ENCODE results near the gene SEC22A. TPM values are rescaled to one million over a fixed set of nuclear protein-coding genes. Genes with fewer than 3 reads are reported as not detected.

Gene SEC22A
- polyA plus RNA-seq, 1 of the 3 experiments (the other 2 are of a cell fraction): 13.0 TPM

DNA sequence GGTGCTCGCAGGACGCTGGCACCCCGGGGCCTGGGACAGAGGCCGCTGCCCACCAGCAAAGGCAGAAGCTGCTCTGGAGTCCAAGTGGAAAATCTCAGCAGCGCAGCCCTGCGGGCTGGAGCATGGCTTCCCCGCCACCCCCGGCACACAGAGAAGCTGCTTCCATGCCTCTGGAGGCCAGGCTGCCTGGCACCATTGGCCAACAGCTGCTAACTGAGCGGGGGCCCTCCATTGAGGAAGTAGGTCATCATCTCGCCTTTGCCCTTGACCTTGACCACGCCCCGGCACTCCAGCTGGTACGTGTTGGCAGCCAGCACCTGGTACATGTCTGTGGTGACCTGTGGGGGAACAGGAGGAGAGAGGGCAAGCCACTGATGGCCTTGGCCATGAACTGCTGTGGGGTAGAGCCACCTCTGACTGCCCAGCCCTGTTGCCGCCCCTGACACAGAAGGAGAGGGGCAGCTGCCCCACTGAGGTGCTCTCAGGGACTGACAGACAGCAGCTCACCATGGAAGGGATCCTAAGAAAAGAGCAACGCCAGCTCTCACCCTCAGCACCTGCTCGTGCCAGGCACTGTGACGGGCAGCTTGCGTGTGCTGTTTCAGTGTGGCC is 82.8 kb downstream of the SEC22A start:
- Histone ChIP-seq H3K4me3 (ENCODE audit: low read depth in 2 of 2, low read length in 1 of 2) (no peak overlapping the region), H3K9me2 (no peaks in the 10 kb centered on the region), H2AFZ (ENCODE audit: low read depth) (no peak overlapping the region), H3K36me3 (replicated peaks in 1 of 2; ENCODE audit: control insufficient read depth in 1 of 2, insufficient read depth in 2 of 2, low read length in 1 of 2) (no peaks in the 10 kb centered on the region), H4K20me1 (ENCODE audit: insufficient read depth) (peaks cover 7% of the 10 kb centered on the region; the same call in 1 of the 2 replicates), H3K4me2 (no peak overlapping the region), H3K27me3 (ENCODE audit: insufficient read depth) (no peaks in the 10 kb centered on the region), H3F3A (replicated peaks; ENCODE audit: insufficient read depth) (no peaks in the 10 kb centered on the region), H3K27ac (ENCODE audit: low read depth in 2 of 2, low read length in 1 of 2) (no peak overlapping the region), H3K4me1 (ENCODE audit: control insufficient read depth in 1 of 2, insufficient read depth in 2 of 2, low read depth in 1 of 2, low read length in 1 of 2) (no peaks in the 10 kb centered on the region; a peak in 1 of 4 replicates), H3K79me2 (ENCODE audit: insufficient read depth) (no peaks in the 10 kb centered on the region), H3K9ac (no peak overlapping the region), H3K9me3 (no peaks in the 10 kb centered on the region)
- ChIA-PET POLR2A (no interaction called here), CTCF (interaction anchor here (1.1 to 1.7 kb wide), 4 partner anchors 25 to 284 kb away, joined by 3 to 4 read pairs (median 3); no protein-coding TSS in a partner anchor)
- TF ChIP-seq FOXM1 (IDR thresholded peaks at IDR 0.05; ENCODE audit: low read depth) (no peak), MEF2A (IDR thresholded peaks at IDR 0.05; ENCODE audit: borderline replicate concordance, low read depth) (no peak), NRF1 (IDR thresholded peaks at IDR 0.05; ENCODE audit: low read depth, low read length) (no peak), FOSL2 (IDR thresholded peaks at IDR 0.05; ENCODE audit: borderline replicate concordance, low read depth) (no peak), CHD2 (IDR thresholded peaks at IDR 0.05; ENCODE audit: low read length, partially characterized antibody) (no peak), SMC3 (IDR thresholded peaks at IDR 0.05; ENCODE audit: low read depth, low read length) (no peak), RCOR1 (IDR thresholded peaks at IDR 0.05; ENCODE audit: low read length) (no peak), EZH2phosphoT487 (IDR thresholded peaks at IDR 0.05; ENCODE audit: borderline replicate concordance, low read depth) (no peak), NFIC (IDR thresholded peaks at IDR 0.05; ENCODE audit: borderline replicate concordance) (no peak), ELF1 (IDR thresholded peaks at IDR 0.05) (no peak), MXI1 (IDR thresholded peaks at IDR 0.05; ENCODE audit: low read depth, low read length) (no peak), RAD21 (IDR thresholded peaks at IDR 0.05; ENCODE audit: low read length) (no peak), TAF1 (IDR thresholded peaks at IDR 0.05; ENCODE audit: borderline replicate concordance, low read depth, low read length) (no peak), YY1 (IDR thresholded peaks at IDR 0.05; ENCODE audit: low read depth) (no peak)
- TF ChIP-seq, protein P1, sequence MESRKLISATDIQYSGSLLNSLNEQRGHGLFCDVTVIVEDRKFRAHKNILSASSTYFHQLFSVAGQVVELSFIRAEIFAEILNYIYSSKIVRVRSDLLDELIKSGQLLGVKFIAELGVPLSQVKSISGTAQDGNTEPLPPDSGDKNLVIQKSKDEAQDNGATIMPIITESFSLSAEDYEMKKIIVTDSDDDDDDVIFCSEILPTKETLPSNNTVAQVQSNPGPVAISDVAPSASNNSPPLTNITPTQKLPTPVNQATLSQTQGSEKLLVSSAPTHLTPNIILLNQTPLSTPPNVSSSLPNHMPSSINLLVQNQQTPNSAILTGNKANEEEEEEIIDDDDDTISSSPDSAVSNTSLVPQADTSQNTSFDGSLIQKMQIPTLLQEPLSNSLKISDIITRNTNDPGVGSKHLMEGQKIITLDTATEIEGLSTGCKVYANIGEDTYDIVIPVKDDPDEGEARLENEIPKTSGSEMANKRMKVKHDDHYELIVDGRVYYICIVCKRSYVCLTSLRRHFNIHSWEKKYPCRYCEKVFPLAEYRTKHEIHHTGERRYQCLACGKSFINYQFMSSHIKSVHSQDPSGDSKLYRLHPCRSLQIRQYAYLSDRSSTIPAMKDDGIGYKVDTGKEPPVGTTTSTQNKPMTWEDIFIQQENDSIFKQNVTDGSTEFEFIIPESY (IDR thresholded peaks at IDR 0.05; ENCODE audit: borderline replicate concordance, low read depth): no peak
- TF ChIP-seq, protein P2, sequence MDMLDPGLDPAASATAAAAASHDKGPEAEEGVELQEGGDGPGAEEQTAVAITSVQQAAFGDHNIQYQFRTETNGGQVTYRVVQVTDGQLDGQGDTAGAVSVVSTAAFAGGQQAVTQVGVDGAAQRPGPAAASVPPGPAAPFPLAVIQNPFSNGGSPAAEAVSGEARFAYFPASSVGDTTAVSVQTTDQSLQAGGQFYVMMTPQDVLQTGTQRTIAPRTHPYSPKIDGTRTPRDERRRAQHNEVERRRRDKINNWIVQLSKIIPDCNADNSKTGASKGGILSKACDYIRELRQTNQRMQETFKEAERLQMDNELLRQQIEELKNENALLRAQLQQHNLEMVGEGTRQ (IDR thresholded peaks at IDR 0.05; ENCODE audit: borderline replicate concordance, low read depth, low read length): no peak
- TF ChIP-seq, protein P3, sequence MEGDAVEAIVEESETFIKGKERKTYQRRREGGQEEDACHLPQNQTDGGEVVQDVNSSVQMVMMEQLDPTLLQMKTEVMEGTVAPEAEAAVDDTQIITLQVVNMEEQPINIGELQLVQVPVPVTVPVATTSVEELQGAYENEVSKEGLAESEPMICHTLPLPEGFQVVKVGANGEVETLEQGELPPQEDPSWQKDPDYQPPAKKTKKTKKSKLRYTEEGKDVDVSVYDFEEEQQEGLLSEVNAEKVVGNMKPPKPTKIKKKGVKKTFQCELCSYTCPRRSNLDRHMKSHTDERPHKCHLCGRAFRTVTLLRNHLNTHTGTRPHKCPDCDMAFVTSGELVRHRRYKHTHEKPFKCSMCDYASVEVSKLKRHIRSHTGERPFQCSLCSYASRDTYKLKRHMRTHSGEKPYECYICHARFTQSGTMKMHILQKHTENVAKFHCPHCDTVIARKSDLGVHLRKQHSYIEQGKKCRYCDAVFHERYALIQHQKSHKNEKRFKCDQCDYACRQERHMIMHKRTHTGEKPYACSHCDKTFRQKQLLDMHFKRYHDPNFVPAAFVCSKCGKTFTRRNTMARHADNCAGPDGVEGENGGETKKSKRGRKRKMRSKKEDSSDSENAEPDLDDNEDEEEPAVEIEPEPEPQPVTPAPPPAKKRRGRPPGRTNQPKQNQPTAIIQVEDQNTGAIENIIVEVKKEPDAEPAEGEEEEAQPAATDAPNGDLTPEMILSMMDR (IDR thresholded peaks at IDR 0.05): no peak
- 71% methylated on average over 3 of the region's 18 CpGs for WGBS (ENCODE audit: low lambda C conversion rate)
- DNase-seq: peak; percentile 29

All from SK-N-SH (cell line).